PC-3 (cell line): ENCODE measurements around the gene CGNL1.

Experiments used
- EZH2 ChIP-seq: fragments of 300-600 bp; sonication (generic); IDR thresholded peaks from one replicate; pipeline ENCODE4 v1.6.1; 2017; ENCODE audit warnings: antibody characterized with exemption, mild to moderate bottlenecking, low read length; ENCODE audit not compliant: unreplicated experiment
- EZH2phosphoT487 ChIP-seq: fragments of 300-600 bp; sonication (generic); IDR thresholded peaks from 2 replicates; pipeline ENCODE4 v1.6.1; 2018; ENCODE audit warnings: mild to moderate bottlenecking, antibody characterized with exemption, low read length, borderline replicate concordance
- TF ChIP-seq, protein P1 (sequence below): fragments of 300-600 bp; sonication (generic); conservative IDR thresholded peaks from 2 replicates; pipeline ENCODE4 v1.5.1; 2017; ENCODE audit warnings: antibody characterized with exemption, low read depth, mild to moderate bottlenecking, low read length

DNA sequence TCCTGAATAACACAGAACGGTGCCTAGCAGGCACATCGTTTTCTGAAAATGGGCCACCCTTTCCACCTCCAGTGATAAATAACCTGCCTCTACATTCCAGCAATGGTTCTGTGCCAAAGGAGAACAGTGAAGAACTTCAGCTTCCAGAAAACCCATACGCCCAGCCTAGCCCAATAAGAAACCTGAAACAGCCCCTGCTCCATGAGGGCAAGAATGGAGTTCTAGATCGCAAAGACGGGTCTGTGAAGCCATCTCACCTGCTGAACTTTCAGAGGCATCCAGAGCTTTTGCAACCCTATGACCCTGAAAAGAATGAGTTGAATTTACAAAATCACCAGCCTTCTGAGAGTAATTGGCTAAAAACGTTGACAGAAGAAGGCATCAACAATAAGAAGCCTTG is 61.9 kb downstream of the CGNL1 start:
- TF ChIP-seq, protein P1, sequence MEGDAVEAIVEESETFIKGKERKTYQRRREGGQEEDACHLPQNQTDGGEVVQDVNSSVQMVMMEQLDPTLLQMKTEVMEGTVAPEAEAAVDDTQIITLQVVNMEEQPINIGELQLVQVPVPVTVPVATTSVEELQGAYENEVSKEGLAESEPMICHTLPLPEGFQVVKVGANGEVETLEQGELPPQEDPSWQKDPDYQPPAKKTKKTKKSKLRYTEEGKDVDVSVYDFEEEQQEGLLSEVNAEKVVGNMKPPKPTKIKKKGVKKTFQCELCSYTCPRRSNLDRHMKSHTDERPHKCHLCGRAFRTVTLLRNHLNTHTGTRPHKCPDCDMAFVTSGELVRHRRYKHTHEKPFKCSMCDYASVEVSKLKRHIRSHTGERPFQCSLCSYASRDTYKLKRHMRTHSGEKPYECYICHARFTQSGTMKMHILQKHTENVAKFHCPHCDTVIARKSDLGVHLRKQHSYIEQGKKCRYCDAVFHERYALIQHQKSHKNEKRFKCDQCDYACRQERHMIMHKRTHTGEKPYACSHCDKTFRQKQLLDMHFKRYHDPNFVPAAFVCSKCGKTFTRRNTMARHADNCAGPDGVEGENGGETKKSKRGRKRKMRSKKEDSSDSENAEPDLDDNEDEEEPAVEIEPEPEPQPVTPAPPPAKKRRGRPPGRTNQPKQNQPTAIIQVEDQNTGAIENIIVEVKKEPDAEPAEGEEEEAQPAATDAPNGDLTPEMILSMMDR, result no peak
- no peak for TF ChIP-seq EZH2
- no peak for TF ChIP-seq EZH2phosphoT487
